Measurements from ENCODE around the gene CCR5.

DNA sequence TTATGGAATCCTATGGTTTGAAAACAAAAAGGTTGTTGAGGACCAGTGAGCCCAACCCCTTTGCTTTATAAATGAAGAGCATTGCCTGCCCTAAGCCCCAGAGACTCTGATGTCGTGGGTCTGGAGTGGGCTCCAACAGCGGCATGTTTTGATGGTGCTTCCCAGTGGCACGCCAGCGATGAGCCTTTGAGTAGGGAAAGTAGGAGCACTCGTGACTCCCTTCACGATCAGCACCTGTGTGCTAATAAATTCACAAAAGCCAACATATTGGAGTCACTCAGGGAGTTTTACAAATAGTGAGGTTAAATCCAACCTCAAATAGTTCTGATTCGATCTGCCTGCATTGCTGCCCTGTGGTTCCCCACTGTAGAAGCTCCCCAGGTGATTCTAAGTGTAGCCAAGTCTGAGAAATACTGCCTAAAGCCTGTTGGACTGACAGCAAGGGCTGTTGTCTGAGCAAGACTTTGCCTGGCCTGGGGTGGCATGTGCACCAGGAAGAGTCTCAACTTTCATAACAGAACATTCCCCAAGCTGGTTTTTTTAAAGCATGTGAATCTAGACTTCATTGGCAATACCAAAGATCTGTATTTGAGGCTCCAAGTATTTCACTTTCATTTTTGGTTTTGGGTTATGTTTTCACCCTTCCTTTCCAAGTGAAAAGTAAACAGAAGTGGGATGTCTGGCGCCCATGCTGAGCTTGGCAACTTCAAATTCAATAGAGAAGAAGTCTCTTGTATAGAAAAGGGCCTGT lies 9.9 kb downstream of the CCR5 start:
- no peak for TF ChIP-seq SMARCC2 (IDR thresholded peaks at IDR 0.05; ENCODE audit: low read depth)
- TF ChIP-seq RAD51 (IDR thresholded peaks at IDR 0.05; ENCODE audit: borderline replicate concordance, low read depth), result no peak
- TF ChIP-seq PURB (CRISPR knock-in tag; IDR thresholded peaks at IDR 0.05; ENCODE audit: low read depth), result no peak
- TF ChIP-seq ZNF785 (CRISPR knock-in tag; IDR thresholded peaks at IDR 0.05), result no peak

Measured in K562 (cell line).